ENCODE data around the gene GLDN.

Gene GLDN

GRCh38 chr15:51380999-51381806 is 39.7 kb downstream of the GLDN start:
- H3K36me3 ChIP-seq (ENCODE audit: insufficient read depth), result no peaks in the 10 kb centered on the region
- no peak overlapping the region for H3K4me3 ChIP-seq (IDR thresholded peaks at IDR 0.05; ENCODE audit: insufficient read depth, low read depth, low read length)
- H3K4me1 ChIP-seq (ENCODE audit: low read depth, poor library complexity, severe bottlenecking), result peaks cover 5% of the 10 kb centered on the region
- no peaks in the 10 kb centered on the region for H4K20me1 ChIP-seq (ENCODE audit: insufficient read depth)
- TF ChIP-seq CTCF (conservative IDR thresholded peaks at IDR 0.05; ENCODE audit: low read depth, low read length), result peak; percentile 98
- no peaks in the 10 kb centered on the region for H3K27me3 ChIP-seq (ENCODE audit: insufficient read depth, low read depth)
- peak overlapping the region; percentile 30; the same call in 1 of the 2 replicates for H3K4me2 ChIP-seq
- H2AFZ ChIP-seq (ENCODE audit: low read depth), result peak overlapping the region; percentile 44; the same call in 1 of the 2 replicates
- no peaks in the 10 kb centered on the region for H3K79me2 ChIP-seq (ENCODE audit: insufficient read depth, low read depth)
- no peak overlapping the region for H3K27ac ChIP-seq
- no peak overlapping the region for H3K9ac ChIP-seq

GRCh38 chr15:51382787-51383186 is 41.3 kb downstream of the GLDN start:
- Histone ChIP-seq H3K4me1 (ENCODE audit: low read depth, poor library complexity, severe bottlenecking) (peaks cover 5% of the 10 kb centered on the region), H3K9ac (no peak overlapping the region), H3K36me3 (ENCODE audit: insufficient read depth) (no peaks in the 10 kb centered on the region), H3K27ac (no peak overlapping the region), H3K4me3 (IDR thresholded peaks at IDR 0.05; ENCODE audit: insufficient read depth, low read depth, low read length) (no peak overlapping the region), H3K4me2 (no peak overlapping the region), H2AFZ (ENCODE audit: low read depth) (no peak overlapping the region), H3K27me3 (ENCODE audit: insufficient read depth, low read depth) (no peaks in the 10 kb centered on the region), H4K20me1 (ENCODE audit: insufficient read depth) (no peaks in the 10 kb centered on the region), H3K79me2 (ENCODE audit: insufficient read depth, low read depth) (no peaks in the 10 kb centered on the region)
- peak; percentile 68 for TF ChIP-seq CTCF (conservative IDR thresholded peaks at IDR 0.05; ENCODE audit: low read depth, low read length)

GRCh38 chr15:51386029-51386428 is 44.6 kb downstream of the GLDN start:
- Histone ChIP-seq H4K20me1 (ENCODE audit: insufficient read depth) (no peaks in the 10 kb centered on the region), H3K27ac (no peak overlapping the region), H2AFZ (ENCODE audit: low read depth) (no peak overlapping the region), H3K27me3 (ENCODE audit: insufficient read depth, low read depth) (no peaks in the 10 kb centered on the region), H3K4me2 (no peak overlapping the region), H3K4me3 (IDR thresholded peaks at IDR 0.05; ENCODE audit: insufficient read depth, low read depth, low read length) (no peak overlapping the region), H3K79me2 (ENCODE audit: insufficient read depth, low read depth) (no peaks in the 10 kb centered on the region), H3K9ac (no peak overlapping the region), H3K4me1 (ENCODE audit: low read depth, poor library complexity, severe bottlenecking) (peaks cover 1% of the 10 kb centered on the region), H3K36me3 (ENCODE audit: insufficient read depth) (no peaks in the 10 kb centered on the region)
- TF ChIP-seq CTCF (conservative IDR thresholded peaks at IDR 0.05; ENCODE audit: low read depth, low read length), result no peak

- Histone ChIP-seq H2AFZ (ENCODE audit: low read depth) (no peak overlapping the region), H3K4me2 (no peak overlapping the region), H3K4me3 (IDR thresholded peaks at IDR 0.05; ENCODE audit: insufficient read depth, low read depth, low read length) (no peak overlapping the region), H3K79me2 (ENCODE audit: insufficient read depth, low read depth) (no peaks in the 10 kb centered on the region), H3K27ac (no peak overlapping the region), H4K20me1 (ENCODE audit: insufficient read depth) (no peaks in the 10 kb centered on the region), H3K4me1 (ENCODE audit: low read depth, poor library complexity, severe bottlenecking) (no peaks in the 10 kb centered on the region), H3K27me3 (ENCODE audit: insufficient read depth, low read depth) (no peaks in the 10 kb centered on the region), H3K9ac (no peak overlapping the region), H3K36me3 (ENCODE audit: insufficient read depth) (no peaks in the 10 kb centered on the region)
- TF ChIP-seq CTCF (conservative IDR thresholded peaks at IDR 0.05; ENCODE audit: low read depth, low read length), result no peak
These were observed 45.0 kb downstream of the GLDN start for GRCh38 chr15:51386486-51386885.
